Measurements from ENCODE around the gene IL17D. TPM values are rescaled to one million over a fixed set of nuclear protein-coding genes. Genes with fewer than 3 reads are reported as not detected.

The IL17D gene, protein sequence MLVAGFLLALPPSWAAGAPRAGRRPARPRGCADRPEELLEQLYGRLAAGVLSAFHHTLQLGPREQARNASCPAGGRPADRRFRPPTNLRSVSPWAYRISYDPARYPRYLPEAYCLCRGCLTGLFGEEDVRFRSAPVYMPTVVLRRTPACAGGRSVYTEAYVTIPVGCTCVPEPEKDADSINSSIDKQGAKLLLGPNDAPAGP
- total RNA-seq = under 0.01 TPM in 1 of 2 replicates, not detected in the other

DNA sequence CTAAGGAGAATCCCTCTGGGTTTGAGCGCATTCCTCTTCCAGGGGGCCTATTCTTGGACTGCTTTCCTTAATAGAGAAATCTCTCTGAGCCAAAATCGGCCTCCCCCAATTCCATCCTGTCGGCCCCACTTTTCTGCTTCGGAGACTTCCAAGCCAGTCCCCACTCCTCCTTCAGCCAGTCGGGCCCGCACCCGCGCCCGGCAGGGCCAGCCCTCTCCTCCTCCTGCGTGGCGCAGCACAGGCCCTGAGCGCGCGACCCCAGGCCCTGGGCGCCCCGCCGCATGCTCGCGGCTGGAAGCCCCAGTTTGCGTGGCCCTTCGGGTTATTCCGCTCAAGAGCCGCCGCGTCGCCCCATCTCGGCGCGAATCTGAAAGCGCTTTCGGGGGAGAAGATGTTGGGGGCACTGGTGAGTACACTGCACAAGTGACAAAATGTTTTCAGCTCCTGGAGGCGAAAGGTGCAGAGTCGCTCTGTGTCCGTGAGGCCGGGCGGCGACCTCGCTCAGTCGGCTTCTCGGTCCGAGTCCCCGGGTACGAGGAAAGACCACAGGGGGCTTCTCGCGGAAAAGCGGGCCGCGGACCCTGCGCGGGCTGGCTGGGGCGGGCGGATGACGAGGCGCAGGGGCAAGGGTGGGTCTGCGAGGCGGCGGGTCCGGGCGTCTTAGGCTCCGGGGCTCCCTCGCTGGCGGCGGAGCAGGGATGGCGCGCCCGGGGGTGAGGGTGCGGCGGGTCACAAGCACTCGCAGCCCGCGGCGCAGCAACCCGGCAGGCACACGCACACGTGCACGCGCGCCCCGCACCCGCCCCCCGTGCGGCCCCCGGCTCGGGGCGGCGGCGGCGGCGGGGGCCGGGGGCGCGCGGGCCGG lies at the start of gene IL17D:
TSS of gene IL17D (plus strand) at position 785 of the 865 bp plus-strand sequence. CDS start 303 bp downstream, outside the sequence.

Other genes starting within 250 kb of the IL17D start
- 1.8 and 3.1 TPM in 2 replicates for gene CRYL1, start 177.8 kb upstream of the IL17D start, total RNA-seq
- gene IFT88, start 136.5 kb upstream of the IL17D start, total RNA-seq = 8.1 and 13.0 TPM in 2 replicates
- 7.0 and 10.6 TPM in 2 replicates for gene EEF1AKMT1, start 70.3 kb downstream of the IL17D start, total RNA-seq
- 11.8 and 21.8 TPM in 2 replicates for gene XPO4, start 199.0 kb downstream of the IL17D start, total RNA-seq

All from placental epithelial cell (primary cell).